CD4-positive, alpha-beta T cell treated with Interferon gamma for 1 hour (primary cell): ENCODE measurements around the gene MEPE.
A peak's percentile ranks its signal among the peaks of the same experiment; 100 is the strongest.
"Not testable (repeated sequence)": the region's sequence is repeated elsewhere in the genome, so short reads cannot be mapped to it uniquely, and the experiment has no call there.

Experiments used
- DNase-seq: peaks from one replicate; pipeline ENCODE4 v3.0.0-alpha.2; 2020

The MEPE gene

DNA sequence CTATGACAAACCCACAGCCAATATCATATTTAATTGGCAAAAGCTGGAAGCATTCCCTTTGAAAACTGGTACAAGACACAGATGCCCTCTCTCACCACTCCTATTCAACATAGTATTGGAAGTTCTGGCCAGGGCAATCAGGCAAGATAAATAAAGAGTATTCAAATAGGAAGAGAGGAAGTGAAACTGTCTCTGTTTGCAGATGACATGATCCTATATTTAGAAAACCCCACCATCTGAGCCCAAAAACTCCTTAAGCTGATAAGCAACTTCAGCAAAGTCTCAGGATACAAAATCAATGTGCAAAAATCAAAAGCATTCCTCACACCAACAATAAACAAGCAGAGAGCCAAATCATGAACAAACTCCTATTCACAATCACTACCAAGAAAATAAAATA lies 58.0 kb downstream of the MEPE start:
- DNase-seq = not testable (repeated sequence)

DNA sequence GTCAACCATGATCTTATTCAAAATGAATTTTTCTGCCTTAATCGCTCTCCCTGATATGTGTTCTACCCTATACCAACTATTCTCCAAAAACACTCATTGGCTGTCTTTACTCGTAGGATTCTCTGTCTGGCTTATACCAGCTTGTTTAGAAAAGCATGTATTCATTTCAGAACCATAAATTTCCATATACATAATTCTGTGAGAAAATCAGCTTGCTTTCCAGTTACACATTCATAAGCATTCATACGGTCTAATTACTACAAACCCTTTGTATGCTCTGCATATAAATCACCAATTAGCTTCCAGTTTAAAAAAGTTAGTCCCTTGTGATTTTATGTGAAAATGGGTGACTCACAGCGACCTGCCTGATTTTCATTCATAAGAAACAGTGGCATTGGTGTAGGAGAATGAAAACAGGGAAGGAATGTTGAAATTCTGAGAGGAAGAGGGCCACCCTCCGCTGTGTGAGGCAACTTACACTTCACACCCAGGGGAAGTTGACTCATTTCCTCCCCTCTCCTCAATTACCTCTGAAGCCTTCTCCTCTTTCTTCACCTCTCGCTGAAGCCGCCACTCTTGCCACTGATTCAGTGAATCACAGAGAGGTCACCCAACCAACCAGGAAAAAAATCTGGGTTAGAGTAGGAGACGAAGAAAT lies 63.3 kb downstream of the MEPE start:
- DNase-seq = peak; percentile 53
